ENCODE results near the gene ZNF81.

- TF ChIP-seq, protein P1, sequence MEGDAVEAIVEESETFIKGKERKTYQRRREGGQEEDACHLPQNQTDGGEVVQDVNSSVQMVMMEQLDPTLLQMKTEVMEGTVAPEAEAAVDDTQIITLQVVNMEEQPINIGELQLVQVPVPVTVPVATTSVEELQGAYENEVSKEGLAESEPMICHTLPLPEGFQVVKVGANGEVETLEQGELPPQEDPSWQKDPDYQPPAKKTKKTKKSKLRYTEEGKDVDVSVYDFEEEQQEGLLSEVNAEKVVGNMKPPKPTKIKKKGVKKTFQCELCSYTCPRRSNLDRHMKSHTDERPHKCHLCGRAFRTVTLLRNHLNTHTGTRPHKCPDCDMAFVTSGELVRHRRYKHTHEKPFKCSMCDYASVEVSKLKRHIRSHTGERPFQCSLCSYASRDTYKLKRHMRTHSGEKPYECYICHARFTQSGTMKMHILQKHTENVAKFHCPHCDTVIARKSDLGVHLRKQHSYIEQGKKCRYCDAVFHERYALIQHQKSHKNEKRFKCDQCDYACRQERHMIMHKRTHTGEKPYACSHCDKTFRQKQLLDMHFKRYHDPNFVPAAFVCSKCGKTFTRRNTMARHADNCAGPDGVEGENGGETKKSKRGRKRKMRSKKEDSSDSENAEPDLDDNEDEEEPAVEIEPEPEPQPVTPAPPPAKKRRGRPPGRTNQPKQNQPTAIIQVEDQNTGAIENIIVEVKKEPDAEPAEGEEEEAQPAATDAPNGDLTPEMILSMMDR (IDR thresholded peaks at IDR 0.05; ENCODE audit: borderline replicate concordance, extremely low read depth, low read length, poor library complexity, severe bottlenecking): no peak
- no peak for TF ChIP-seq EZH2 (IDR thresholded peaks at IDR 0.05; ENCODE audit: borderline replicate concordance, low read depth, low read length, severe bottlenecking)
These were observed 18.8 kb upstream of the ZNF81 start for GRCh38 chrX:47817897-47818296.

Data from DND-41 (cell line).